ENCODE results near the gene VWA5A.
"Not testable (repeated sequence)": the region's sequence is repeated elsewhere in the genome, so short reads cannot be mapped to it uniquely, and the experiment has no call there.

Gene VWA5A

DNA sequence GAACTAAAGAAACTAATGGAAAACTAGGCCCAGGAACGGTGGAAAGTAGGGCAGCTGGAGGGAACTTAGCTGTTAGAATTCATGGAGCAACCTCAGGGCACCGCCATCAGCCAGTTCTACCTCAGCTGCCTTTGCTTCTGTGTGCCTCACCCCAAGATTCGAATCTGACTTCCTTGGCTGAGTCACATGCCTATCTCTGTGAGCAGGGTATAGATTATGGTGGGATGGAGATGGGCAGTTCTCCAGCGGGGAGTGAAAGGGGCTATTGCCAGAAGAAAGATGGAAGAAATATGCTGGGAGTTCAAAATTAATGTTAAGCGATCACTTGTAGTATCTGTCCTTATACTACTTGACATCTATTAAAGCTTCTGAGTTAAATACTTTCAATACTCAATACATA is 18.9 kb upstream of the VWA5A start:
- no peak for DNase-seq

- no peak for DNase-seq
These were observed 17.1 kb upstream of the VWA5A start for GRCh38 chr11:124098141-124098540.

DNA sequence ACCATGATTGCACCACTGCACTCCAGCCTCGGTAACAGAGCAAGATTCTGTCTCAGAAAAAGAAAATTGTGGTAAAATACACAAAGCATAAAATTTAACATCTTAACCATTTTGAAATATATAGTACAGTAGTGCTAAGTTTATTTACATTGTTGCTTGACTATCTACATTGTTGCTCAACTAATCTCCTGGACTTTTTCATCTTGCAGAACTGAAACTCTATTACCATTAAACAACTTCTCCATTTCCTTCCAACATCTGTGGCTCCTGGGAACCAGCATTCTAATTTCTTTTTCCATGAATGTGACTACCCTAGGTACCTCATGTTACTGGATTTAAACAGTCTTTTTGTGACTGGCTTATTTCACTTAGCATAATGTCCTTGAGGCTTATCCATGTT is 13.5 kb upstream of the VWA5A start:
- DNase-seq, result no peak

DNA sequence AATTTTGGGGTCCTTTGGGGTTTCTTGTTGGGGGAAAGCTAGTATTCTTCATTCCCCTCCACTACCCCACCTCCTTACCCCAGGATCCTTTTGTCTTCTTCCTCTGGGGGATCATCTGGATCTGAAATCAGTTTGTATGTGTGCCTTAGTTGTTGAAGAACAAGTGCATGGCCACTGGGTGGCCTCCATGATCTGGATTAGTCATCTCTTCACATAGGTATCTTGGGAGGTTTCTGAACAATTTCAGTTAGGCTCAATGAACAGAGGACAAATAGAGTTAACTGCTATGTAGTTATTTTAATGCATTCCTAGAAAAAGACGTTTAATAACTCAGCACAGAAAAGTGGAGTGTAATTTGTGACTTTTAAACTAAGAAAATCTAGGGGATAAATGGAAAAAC is 7.1 kb upstream of the VWA5A start:
- no peak for DNase-seq

- no peak for DNase-seq
These were observed 5.9 kb upstream of the VWA5A start for GRCh38 chr11:124109377-124109776.

- DNase-seq, result no peak
These were observed 5.0 kb upstream of the VWA5A start for GRCh38 chr11:124110201-124110600.

GRCh38 chr11:124113890-124114289 is 1.4 kb upstream of the VWA5A start:
- no peak for DNase-seq

- DNase-seq, result no peak
These were observed 749 bp downstream of the VWA5A start for GRCh38 chr11:124115782-124116616.

DNA sequence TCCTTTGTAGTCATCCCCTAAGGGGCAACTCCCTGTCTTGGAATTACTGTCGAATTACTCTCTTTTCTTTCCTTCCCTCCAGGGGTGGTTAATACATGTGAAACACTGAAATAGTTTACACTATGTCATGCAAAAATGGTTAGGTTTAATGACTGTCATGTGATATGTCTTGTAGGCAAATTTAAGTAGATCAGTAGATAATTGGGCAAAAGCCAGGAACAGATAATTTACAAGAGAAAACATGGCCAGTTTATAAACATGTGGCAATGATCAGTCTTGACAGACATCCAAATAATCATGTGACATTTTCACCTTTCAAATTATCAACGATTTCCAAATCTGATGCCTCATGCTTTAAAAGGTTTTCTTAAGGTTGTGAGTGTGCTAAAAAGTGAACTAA is 3.9 kb downstream of the VWA5A start:
- DNase-seq, result no peak

- no peak for DNase-seq
These were observed 5.6 kb downstream of the VWA5A start for GRCh38 chr11:124120891-124121290.

GRCh38 chr11:124122123-124122522 is 6.9 kb downstream of the VWA5A start:
- no peak for DNase-seq

DNA sequence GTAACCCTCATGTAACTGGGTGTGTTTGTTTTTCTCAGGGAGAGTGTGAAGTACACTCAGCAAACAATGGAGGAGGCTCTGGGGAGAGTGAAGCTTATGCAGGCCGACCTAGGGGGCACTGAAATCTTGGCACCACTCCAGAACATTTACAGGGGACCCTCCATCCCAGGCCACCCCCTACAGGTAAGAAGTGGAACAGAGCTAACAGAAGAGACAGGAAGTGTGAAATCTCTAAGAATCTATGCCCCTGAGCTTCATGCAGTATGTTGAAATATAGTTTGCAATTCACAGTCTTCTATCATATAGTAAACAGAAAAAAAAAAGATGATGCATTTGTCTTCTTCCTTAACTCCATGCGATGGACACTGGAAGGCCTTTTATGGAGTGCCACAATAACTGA is 8.4 kb downstream of the VWA5A start:
- DNase-seq, result no peak

- not testable (repeated sequence) for DNase-seq
These were observed 11.9 kb downstream of the VWA5A start for GRCh38 chr11:124127134-124127533.

DNA sequence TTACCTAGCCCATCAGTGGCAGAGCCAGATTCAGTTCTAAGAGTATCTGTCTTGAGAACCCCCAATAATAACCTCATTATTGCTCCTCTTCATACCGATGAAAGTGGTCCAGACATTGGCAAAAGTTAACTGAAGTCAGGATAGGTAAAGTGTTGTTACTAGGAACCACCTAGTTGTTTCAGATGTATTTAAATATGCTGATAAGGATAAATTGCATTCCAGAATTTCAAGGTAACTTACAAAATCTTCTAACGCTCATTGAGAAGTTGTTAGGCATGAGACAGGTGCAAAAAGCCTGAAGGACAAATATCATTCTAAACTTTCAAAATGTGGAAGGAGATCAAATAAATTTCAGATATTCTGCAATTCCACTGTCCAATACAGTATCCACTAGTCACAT is 27.8 kb downstream of the VWA5A start:
- no peak for DNase-seq

DNA sequence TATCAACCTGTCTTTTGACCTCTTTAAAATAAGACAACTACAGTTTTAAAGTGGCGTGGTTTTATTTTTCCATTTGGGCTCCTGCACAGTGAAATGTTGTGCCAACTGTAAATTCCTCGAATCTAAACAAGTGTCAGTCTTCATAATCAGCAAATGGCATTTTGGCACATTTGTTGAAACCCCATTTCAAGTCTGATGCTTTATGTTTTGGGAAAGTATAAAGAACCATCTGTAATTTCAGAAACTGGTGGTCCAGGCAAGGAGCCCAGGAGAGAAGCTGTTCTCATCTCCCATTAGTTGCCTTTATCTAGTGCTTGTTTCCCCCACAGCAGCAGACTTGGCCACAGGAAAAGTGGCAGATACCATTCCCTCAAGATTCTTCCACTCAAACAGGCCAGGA is 32.7 kb downstream of the VWA5A start:
- DNase-seq, result no peak

- DNase-seq, result no peak
These were observed 35.4 kb downstream of the VWA5A start for GRCh38 chr11:124150684-124151083.

DNA sequence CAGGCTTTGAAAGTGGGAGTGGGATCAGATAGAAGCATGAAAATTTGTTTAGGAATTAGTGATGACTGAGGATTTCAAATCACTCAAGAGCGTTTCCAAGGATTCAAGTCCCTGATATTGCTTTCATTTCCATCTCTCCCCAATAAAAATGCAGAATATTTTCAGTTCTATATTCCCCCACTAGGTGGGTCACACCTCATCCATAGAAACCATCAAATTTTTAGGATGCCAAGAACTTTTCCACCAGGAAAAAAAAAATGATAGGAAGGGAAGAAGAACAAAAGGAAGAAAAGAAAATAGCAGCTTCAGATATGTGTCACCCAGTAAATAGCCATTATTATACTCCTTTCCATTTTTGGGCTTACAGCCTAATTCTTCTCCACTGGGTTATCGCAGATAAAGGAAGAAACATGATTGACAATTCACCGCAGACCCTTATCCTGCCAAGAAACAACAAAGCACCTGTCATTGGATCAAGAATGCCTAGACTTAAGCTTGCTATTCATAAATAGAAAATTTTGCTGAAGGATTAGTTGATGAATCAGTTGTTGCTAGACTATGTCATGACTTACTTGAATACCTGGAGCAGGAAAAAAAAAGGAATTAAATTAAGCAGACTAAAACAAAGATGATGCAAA is 37.6 kb downstream of the VWA5A start:
- DNase-seq, result no peak

DNA sequence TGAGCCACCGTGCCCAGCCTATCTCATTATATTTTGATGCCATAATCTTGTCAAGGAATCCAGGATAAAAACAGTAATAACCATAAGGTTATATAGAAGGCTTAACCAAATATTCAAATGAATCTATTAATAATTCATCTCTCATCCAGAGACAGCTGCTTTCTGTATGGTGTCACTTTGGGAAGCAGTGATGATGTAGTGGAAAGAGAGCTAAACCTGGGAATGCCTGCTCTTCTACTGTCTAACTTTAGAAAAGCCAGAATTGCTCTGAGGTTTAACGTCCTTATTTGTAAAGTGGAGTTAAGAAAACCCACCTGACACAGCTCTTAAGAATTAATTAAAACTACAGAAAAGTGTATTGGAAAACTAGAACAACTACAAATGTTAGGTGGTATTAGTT is 38.6 kb downstream of the VWA5A start:
- DNase-seq, result no peak

- no peak for DNase-seq
These were observed 44.2 kb downstream of the VWA5A start for GRCh38 chr11:124159481-124159880.

DNA sequence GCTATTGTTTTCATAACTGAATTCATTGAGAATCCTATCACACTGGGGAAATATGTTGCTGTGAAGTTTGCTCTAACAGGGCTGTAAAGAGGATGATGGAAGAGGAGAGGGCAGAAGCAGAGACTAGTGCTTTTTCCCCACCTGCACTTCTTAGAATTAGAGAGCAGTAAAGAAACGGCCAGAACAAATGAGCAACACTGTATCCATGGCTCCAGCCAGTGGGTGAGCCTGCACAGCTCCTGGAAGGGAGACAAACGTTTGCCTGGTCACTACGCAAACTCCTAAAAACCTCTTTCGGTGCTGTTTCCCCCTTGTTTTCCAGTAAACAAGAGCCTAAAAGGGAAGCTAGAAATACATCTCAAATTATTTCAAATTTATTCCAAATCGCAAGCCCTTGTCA is 45.7 kb downstream of the VWA5A start:
- no peak for DNase-seq

DNA sequence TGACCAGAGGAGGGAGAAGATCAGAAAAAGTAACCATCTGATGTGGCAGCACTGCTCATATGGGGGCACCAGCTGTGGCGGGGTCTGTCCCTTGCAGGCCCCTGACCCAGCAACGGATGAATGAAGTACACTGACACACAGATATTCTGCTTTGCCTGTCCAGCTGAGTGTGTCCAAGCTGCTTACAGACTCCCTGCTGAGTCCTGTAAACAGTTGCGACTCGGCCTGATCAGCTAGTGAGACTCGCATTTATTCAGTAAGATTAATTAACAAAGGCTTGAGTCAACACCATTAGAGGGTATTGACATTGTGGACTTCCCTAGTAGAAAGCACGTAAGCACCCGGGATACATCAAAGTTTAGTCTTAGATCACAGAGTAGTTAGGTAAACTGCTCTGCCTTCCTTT is 52.6 kb downstream of the VWA5A start:
- no peak for DNase-seq

GRCh38 chr11:124168796-124169195 is 53.5 kb downstream of the VWA5A start:
- no peak for DNase-seq

GRCh38 chr11:124170315-124170714 is 55.1 kb downstream of the VWA5A start:
- not testable (repeated sequence) for DNase-seq

DNA sequence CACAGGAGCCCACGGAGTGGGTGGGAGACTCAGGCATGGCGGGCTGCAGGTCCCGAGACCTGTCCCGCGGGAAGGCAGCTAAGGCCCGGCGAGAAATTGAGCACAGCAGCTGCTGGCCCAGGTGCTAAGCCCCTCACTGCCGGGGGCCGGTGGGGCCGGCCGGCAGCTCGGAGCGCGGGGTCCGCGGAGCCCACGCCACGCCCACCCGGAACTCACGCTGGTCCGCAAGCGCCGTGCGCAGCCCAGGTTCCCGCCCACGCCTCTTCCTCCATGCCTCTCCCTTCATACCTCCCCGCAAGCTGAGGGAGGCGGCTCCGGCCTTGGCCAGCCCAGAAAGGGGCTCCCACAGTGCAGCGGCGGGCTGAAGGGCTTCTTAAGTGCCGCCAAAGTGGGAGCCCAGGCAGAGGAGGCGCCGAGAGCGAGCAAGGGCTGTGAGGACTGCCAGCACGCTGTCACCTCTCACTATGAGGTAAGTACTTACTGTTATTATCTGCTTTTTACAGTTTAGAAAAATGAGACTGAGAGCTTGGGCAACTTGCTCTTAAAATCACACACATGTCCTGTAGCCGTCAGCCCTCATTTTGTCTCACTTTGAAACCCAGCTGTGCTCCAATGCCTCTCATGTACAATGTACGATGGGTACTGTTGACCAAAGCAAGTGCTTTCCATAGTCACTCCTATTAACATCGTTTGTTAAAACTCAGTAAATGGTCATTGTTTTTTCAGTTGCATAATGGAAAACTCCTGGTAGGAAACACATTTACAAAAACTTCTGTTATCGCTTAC is 55.7 kb downstream of the VWA5A start:
- DNase-seq, result no peak
